Smooth muscle cell of the brain vasculature (primary cell): ENCODE measurements around the gene HRH1.
A peak's percentile ranks its signal among the peaks of the same experiment; 100 is the strongest.
"Not testable (repeated sequence)": the region's sequence is repeated elsewhere in the genome, so short reads cannot be mapped to it uniquely, and the experiment has no call there.

Experiments
- DNase-seq: peaks from one replicate; pipeline ENCODE4 v3.0.0-alpha.2; 2012; ENCODE audit warnings: low read depth, low spot score

The HRH1 gene

GRCh38 chr3:11140713-11141104 is 13.6 kb upstream of the HRH1 start:
- no peak for DNase-seq

GRCh38 chr3:11143476-11143875 is 10.8 kb upstream of the HRH1 start:
- no peak for DNase-seq

- no peak for DNase-seq
Observed at GRCh38 chr3:11144996-11145395, 9.3 kb upstream of the HRH1 start.

- peak; percentile 73 for DNase-seq
Observed at GRCh38 chr3:11145888-11146287, 8.4 kb upstream of the HRH1 start.

- no peak for DNase-seq
Observed at GRCh38 chr3:11146773-11147660, 7.3 kb upstream of the HRH1 start.

GRCh38 chr3:11150256-11150655 is 4.0 kb upstream of the HRH1 start:
- no peak for DNase-seq

GRCh38 chr3:11152301-11152700 is 2.0 kb upstream of the HRH1 start:
- DNase-seq = no peak

- no peak for DNase-seq
Observed at GRCh38 chr3:11154953-11155325, 646 bp downstream of the HRH1 start.

- DNase-seq = peak; percentile 61
Observed at GRCh38 chr3:11155341-11156025, 1.2 kb downstream of the HRH1 start.

GRCh38 chr3:11156026-11156410 is 1.7 kb downstream of the HRH1 start:
- DNase-seq = no peak

GRCh38 chr3:11157421-11157820 is 3.1 kb downstream of the HRH1 start:
- no peak for DNase-seq

GRCh38 chr3:11159421-11159904 is 5.2 kb downstream of the HRH1 start:
- DNase-seq = no peak

- DNase-seq = no peak
Observed at GRCh38 chr3:11161666-11162065, 7.4 kb downstream of the HRH1 start.

- DNase-seq = no peak
Observed at GRCh38 chr3:11162401-11163345, 8.4 kb downstream of the HRH1 start.

GRCh38 chr3:11164607-11165006 is 10.3 kb downstream of the HRH1 start:
- no peak for DNase-seq

GRCh38 chr3:11165476-11165875 is 11.2 kb downstream of the HRH1 start:
- no peak for DNase-seq

- not testable (repeated sequence) for DNase-seq
Observed at GRCh38 chr3:11166807-11167400, 12.6 kb downstream of the HRH1 start.

GRCh38 chr3:11167590-11167989 is 13.3 kb downstream of the HRH1 start:
- no peak for DNase-seq

- no peak for DNase-seq
Observed at GRCh38 chr3:11168406-11168805, 14.1 kb downstream of the HRH1 start.

- no peak for DNase-seq
Observed at GRCh38 chr3:11168881-11169805, 14.8 kb downstream of the HRH1 start.
